SK-N-SH treated with all-trans-retinoic acid at 6 μM for 48 hours (cell line): ENCODE measurements around the gene C21orf58.

Experiments
- ATAC-seq: fragments of 200-7000 bp; cut with Tn5 transposase; 3 replicates; pipeline ENCODE4 v1.9.1; 2020; ENCODE audit warnings: mild to moderate bottlenecking, moderate library complexity
- ARNTL ChIP-seq: fragments of 450-650 bp; formaldehyde crosslinking; IDR thresholded peaks from 2 replicates; pipeline ENCODE4 v1.5.0; 2020; ENCODE audit warnings: low read depth, mild to moderate bottlenecking, moderate library complexity, borderline replicate concordance
- BACH2 ChIP-seq: fragments of 250-450 bp; sonication (Bioruptor Pico); IDR thresholded peaks from 2 replicates; pipeline ENCODE4 v1.9.0; 2021; ENCODE audit warnings: mild to moderate bottlenecking, borderline replicate concordance
- CREB5 ChIP-seq: fragments of 250-450 bp; sonication (Bioruptor Pico); IDR thresholded peaks from 2 replicates; pipeline ENCODE4 v1.5.1; 2020; ENCODE audit warnings: low read depth, mild to moderate bottlenecking, moderate library complexity
- CSDC2 ChIP-seq: fragments of 250-450 bp; sonication (Bioruptor Pico); IDR thresholded peaks from 2 replicates; pipeline ENCODE4 v1.5.0; 2020; ENCODE audit warnings: mild to moderate bottlenecking, moderate library complexity
- ESRRG ChIP-seq: fragments of 250-450 bp; sonication (Bioruptor Pico); IDR thresholded peaks from 2 replicates; pipeline ENCODE4 v1.6.1; 2021; ENCODE audit warnings: mild to moderate bottlenecking
- GLIS3 ChIP-seq: fragments of 250-450 bp; sonication (Bioruptor Pico); IDR thresholded peaks from 2 replicates; pipeline ENCODE4 v1.5.0; 2020; ENCODE audit warnings: mild to moderate bottlenecking, moderate library complexity
- OSR1 ChIP-seq: fragments of 250-450 bp; sonication (Bioruptor Pico); IDR thresholded peaks from 2 replicates; pipeline ENCODE4 v1.8.0; 2022; ENCODE audit warnings: moderate library complexity, mild to moderate bottlenecking, inconsistent platforms
- PPARA ChIP-seq: fragments of 250-450 bp; sonication (Bioruptor Pico); IDR thresholded peaks from 2 replicates; pipeline ENCODE4 v1.5.0; 2020; ENCODE audit warnings: mild to moderate bottlenecking, borderline replicate concordance
- RARB ChIP-seq: fragments of 250-450 bp; sonication (Bioruptor Pico); IDR thresholded peaks from 2 replicates; pipeline ENCODE4 v1.8.0; 2021; ENCODE audit warnings: mild to moderate bottlenecking, moderate library complexity
- SNAI2 ChIP-seq: fragments of 250-450 bp; sonication (Bioruptor Pico); IDR thresholded peaks from 2 replicates; pipeline ENCODE4 v1.5.0; 2020; ENCODE audit warnings: mild to moderate bottlenecking, moderate library complexity
- TCF4 ChIP-seq: fragments of 250-450 bp; sonication (Bioruptor Pico); IDR thresholded peaks from 2 replicates; pipeline ENCODE4 v1.8.0; 2021; ENCODE audit warnings: mild to moderate bottlenecking, moderate library complexity, borderline replicate concordance
- TOX ChIP-seq: fragments of 250-450 bp; sonication (Bioruptor Pico); IDR thresholded peaks from 2 replicates; pipeline ENCODE4 v1.8.0; 2021; ENCODE audit warnings: mild to moderate bottlenecking, moderate library complexity, borderline replicate concordance
- ZFP3 ChIP-seq: fragments of 250-450 bp; sonication (Bioruptor Pico); IDR thresholded peaks from 2 replicates; pipeline ENCODE4 v1.5.0; 2020; ENCODE audit warnings: mild to moderate bottlenecking, moderate library complexity
- ZNF565 ChIP-seq: fragments of 450-650 bp; formaldehyde crosslinking; conservative IDR thresholded peaks from 2 replicates; pipeline ENCODE4 v1.5.0; 2020; ENCODE audit warnings: low read depth, mild to moderate bottlenecking, moderate library complexity
- ZNF70 ChIP-seq: fragments of 450-650 bp; formaldehyde crosslinking; IDR thresholded peaks from 2 replicates; pipeline ENCODE4 v1.5.0; 2020; ENCODE audit warnings: mild to moderate bottlenecking, moderate library complexity
- ZNF8 ChIP-seq: fragments of 450-650 bp; formaldehyde crosslinking; IDR thresholded peaks from 2 replicates; pipeline ENCODE4 v1.5.0; 2020; ENCODE audit warnings: mild to moderate bottlenecking, moderate library complexity
- TF ChIP-seq, protein P1 (sequence below): fragments of 250-450 bp; sonication (Bioruptor Pico); IDR thresholded peaks from 2 replicates; pipeline ENCODE4 v1.8.0; 2021; ENCODE audit warnings: low read depth, mild to moderate bottlenecking, moderate library complexity, borderline replicate concordance
- TF ChIP-seq, protein P2 (sequence below): fragments of 250-450 bp; sonication (Bioruptor Pico); IDR thresholded peaks from 2 replicates; pipeline ENCODE4 v1.8.0; 2020; ENCODE audit warnings: mild to moderate bottlenecking, moderate library complexity, borderline replicate concordance
- TF ChIP-seq, protein P3 (sequence below): fragments of 250-450 bp; sonication (Bioruptor Pico); IDR thresholded peaks from 2 replicates; pipeline ENCODE4 v1.5.1; 2021; ENCODE audit warnings: mild to moderate bottlenecking, moderate library complexity
- TF ChIP-seq, protein P4 (sequence below): fragments of 250-450 bp; sonication (Bioruptor Pico); IDR thresholded peaks from 2 replicates; pipeline ENCODE4 v1.5.0; 2020; ENCODE audit warnings: mild to moderate bottlenecking, moderate library complexity

Gene C21orf58

DNA sequence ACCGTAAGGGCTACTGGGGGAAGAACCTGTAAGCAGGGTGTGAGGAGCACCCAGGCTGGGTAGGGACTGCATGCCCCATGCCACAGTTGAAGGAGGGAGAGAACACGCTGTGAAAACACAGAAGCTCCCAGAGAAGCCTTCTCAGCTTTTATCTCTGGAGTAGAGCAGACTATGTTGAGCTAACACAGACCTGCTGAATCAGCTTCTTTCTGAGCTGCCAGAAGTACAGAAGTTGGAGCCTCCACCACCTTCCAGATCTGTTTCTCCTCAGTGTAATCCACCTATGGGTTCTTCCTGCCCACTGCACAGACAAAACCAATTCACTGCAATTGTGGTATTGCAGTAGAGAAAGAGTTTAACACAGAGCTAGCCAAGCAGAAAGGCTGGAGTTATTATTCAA lies 32.1 kb downstream of the C21orf58 start:
- no peak for ATAC-seq
- TF ChIP-seq TOX (CRISPR knock-in tag): no peak
- TF ChIP-seq, protein P1, sequence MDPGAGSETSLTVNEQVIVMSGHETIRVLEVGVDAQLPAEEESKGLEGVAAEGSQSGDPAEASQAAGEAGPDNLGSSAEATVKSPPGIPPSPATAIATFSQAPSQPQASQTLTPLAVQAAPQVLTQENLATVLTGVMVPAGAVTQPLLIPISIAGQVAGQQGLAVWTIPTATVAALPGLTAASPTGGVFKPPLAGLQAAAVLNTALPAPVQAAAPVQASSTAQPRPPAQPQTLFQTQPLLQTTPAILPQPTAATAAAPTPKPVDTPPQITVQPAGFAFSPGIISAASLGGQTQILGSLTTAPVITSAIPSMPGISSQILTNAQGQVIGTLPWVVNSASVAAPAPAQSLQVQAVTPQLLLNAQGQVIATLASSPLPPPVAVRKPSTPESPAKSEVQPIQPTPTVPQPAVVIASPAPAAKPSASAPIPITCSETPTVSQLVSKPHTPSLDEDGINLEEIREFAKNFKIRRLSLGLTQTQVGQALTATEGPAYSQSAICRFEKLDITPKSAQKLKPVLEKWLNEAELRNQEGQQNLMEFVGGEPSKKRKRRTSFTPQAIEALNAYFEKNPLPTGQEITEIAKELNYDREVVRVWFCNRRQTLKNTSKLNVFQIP (CRISPR knock-in tag): no peak
- no peak for TF ChIP-seq CREB5 (CRISPR knock-in tag)
- TF ChIP-seq, protein P2, sequence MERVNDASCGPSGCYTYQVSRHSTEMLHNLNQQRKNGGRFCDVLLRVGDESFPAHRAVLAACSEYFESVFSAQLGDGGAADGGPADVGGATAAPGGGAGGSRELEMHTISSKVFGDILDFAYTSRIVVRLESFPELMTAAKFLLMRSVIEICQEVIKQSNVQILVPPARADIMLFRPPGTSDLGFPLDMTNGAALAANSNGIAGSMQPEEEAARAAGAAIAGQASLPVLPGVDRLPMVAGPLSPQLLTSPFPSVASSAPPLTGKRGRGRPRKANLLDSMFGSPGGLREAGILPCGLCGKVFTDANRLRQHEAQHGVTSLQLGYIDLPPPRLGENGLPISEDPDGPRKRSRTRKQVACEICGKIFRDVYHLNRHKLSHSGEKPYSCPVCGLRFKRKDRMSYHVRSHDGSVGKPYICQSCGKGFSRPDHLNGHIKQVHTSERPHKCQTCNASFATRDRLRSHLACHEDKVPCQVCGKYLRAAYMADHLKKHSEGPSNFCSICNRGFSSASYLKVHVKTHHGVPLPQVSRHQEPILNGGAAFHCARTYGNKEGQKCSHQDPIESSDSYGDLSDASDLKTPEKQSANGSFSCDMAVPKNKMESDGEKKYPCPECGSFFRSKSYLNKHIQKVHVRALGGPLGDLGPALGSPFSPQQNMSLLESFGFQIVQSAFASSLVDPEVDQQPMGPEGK (CRISPR knock-in tag): no peak
- TF ChIP-seq ZNF565 (CRISPR knock-in tag): no peak
- no peak for TF ChIP-seq TCF4 (CRISPR knock-in tag)
- TF ChIP-seq SNAI2 (CRISPR knock-in tag): no peak
- no peak for TF ChIP-seq OSR1 (CRISPR knock-in tag)

- no peak for ATAC-seq
- TF ChIP-seq PPARA (CRISPR knock-in tag) (no peak), ESRRG (CRISPR knock-in tag) (no peak), BACH2 (CRISPR knock-in tag) (no peak), RARB (CRISPR knock-in tag) (no peak), CREB5 (CRISPR knock-in tag) (no peak), ZNF8 (no peak), ZNF70 (CRISPR knock-in tag) (no peak), ZFP3 (no peak), OSR1 (CRISPR knock-in tag) (no peak), TCF4 (CRISPR knock-in tag) (no peak), ARNTL (CRISPR knock-in tag) (no peak), GLIS3 (CRISPR knock-in tag) (no peak), CSDC2 (no peak), SNAI2 (CRISPR knock-in tag) (no peak), ZNF565 (CRISPR knock-in tag) (no peak)
- TF ChIP-seq, protein P3, sequence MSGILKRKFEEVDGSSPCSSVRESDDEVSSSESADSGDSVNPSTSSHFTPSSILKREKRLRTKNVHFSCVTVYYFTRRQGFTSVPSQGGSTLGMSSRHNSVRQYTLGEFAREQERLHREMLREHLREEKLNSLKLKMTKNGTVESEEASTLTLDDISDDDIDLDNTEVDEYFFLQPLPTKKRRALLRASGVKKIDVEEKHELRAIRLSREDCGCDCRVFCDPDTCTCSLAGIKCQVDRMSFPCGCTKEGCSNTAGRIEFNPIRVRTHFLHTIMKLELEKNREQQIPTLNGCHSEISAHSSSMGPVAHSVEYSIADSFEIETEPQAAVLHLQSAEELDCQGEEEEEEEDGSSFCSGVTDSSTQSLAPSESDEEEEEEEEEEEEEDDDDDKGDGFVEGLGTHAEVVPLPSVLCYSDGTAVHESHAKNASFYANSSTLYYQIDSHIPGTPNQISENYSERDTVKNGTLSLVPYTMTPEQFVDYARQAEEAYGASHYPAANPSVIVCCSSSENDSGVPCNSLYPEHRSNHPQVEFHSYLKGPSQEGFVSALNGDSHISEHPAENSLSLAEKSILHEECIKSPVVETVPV (CRISPR knock-in tag): no peak
- TF ChIP-seq, protein P2 (CRISPR knock-in tag): no peak
- TF ChIP-seq, protein P4, sequence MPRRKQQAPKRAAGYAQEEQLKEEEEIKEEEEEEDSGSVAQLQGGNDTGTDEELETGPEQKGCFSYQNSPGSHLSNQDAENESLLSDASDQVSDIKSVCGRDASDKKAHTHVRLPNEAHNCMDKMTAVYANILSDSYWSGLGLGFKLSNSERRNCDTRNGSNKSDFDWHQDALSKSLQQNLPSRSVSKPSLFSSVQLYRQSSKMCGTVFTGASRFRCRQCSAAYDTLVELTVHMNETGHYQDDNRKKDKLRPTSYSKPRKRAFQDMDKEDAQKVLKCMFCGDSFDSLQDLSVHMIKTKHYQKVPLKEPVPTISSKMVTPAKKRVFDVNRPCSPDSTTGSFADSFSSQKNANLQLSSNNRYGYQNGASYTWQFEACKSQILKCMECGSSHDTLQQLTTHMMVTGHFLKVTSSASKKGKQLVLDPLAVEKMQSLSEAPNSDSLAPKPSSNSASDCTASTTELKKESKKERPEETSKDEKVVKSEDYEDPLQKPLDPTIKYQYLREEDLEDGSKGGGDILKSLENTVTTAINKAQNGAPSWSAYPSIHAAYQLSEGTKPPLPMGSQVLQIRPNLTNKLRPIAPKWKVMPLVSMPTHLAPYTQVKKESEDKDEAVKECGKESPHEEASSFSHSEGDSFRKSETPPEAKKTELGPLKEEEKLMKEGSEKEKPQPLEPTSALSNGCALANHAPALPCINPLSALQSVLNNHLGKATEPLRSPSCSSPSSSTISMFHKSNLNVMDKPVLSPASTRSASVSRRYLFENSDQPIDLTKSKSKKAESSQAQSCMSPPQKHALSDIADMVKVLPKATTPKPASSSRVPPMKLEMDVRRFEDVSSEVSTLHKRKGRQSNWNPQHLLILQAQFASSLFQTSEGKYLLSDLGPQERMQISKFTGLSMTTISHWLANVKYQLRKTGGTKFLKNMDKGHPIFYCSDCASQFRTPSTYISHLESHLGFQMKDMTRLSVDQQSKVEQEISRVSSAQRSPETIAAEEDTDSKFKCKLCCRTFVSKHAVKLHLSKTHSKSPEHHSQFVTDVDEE (CRISPR knock-in tag): no peak
Observed at GRCh38 chr21:46289655-46290179, 34.0 kb downstream of the C21orf58 start.
